Left ventricle myocardium inferior (tissue), 1 donor: ENCODE data around the gene TTLL12. TPM values are rescaled to one million over a fixed set of nuclear protein-coding genes. Genes with fewer than 3 reads are reported as not detected.

Experiments
- DNase-seq: peaks from one replicate; pipeline ENCODE4 v3.0.0-alpha.2; 2020
- H3K27ac ChIP-seq: fragments of 200-600 bp; replicated peaks from 2 replicates; pipeline ENCODE4 v1.8.0; 2021
- H3K27me3 ChIP-seq: fragments of 200-600 bp; 2 replicates; pipeline ENCODE4 v1.8.0; 2021; ENCODE audit warnings: low read depth
- H3K36me3 ChIP-seq: fragments of 200-600 bp; 2 replicates; pipeline ENCODE4 v1.8.0; 2021
- H3K4me1 ChIP-seq: fragments of 200-600 bp; 2 replicates; pipeline ENCODE4 v1.8.0; 2021
- H3K4me3 ChIP-seq: fragments of 200-600 bp; 2 replicates; pipeline ENCODE4 v1.8.0; 2021; ENCODE audit warnings: mild to moderate bottlenecking, moderate library complexity
- H3K9me3 ChIP-seq: fragments of 200-600 bp; replicated peaks from 2 replicates; pipeline ENCODE4 v1.8.0; 2021
- intact Hi-C: fragments of 100-400 bp; cut with micrococcal nuclease; formaldehyde crosslinking; loops from one replicate; pipeline ENCODE4 v1.11.0; 2022
- total RNA-seq: library from RNA; stranded (reverse); fragmentation: NEBNext Ultra II Directional; extraction: Animal tissue kit (Norgen Biotek cat#: 25700); gene quantifications from one replicate; pipeline ENCODE4 v1.2.1, GENCODE V29; 2021
- TF ChIP-seq, protein P1 (sequence below): fragments of 200-600 bp; IDR thresholded peaks from 2 replicates; pipeline ENCODE4 v1.8.0; 2021; ENCODE audit warnings: antibody characterized with exemption, mild to moderate bottlenecking, borderline replicate concordance
- donor health status: DM: no; HTN: yes; CAD: no; lungs with severe emphysema.

TTLL12 gene
- total RNA-seq, 1 donor from 2014 or later = 12.6 TPM

DNA sequence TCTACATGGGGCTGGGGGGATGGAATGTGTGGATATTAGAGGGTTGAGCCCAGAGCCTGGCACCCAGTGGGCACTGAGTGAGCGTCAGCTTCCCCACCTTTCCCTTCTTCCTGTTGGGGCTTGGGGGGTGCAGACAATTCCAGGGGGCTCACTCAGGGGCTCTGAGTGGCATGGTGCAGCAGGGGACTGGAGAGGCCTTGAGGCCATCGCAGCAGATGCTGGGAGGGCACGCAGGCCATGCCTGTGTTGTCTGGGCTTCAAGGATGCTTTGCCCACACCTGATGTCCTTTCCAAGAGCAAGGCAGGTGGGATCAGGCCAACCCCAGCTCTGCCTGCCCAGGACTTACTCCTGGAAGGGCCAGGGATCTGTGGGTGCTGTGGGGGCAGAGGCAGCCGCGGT is 11.2 kb upstream of the TTLL12 start:
- H3K27ac ChIP-seq = no peak overlapping the region
- TF ChIP-seq, protein P1, sequence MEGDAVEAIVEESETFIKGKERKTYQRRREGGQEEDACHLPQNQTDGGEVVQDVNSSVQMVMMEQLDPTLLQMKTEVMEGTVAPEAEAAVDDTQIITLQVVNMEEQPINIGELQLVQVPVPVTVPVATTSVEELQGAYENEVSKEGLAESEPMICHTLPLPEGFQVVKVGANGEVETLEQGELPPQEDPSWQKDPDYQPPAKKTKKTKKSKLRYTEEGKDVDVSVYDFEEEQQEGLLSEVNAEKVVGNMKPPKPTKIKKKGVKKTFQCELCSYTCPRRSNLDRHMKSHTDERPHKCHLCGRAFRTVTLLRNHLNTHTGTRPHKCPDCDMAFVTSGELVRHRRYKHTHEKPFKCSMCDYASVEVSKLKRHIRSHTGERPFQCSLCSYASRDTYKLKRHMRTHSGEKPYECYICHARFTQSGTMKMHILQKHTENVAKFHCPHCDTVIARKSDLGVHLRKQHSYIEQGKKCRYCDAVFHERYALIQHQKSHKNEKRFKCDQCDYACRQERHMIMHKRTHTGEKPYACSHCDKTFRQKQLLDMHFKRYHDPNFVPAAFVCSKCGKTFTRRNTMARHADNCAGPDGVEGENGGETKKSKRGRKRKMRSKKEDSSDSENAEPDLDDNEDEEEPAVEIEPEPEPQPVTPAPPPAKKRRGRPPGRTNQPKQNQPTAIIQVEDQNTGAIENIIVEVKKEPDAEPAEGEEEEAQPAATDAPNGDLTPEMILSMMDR = no peak
- H3K9me3 ChIP-seq = no peaks in the 10 kb centered on the region

DNA sequence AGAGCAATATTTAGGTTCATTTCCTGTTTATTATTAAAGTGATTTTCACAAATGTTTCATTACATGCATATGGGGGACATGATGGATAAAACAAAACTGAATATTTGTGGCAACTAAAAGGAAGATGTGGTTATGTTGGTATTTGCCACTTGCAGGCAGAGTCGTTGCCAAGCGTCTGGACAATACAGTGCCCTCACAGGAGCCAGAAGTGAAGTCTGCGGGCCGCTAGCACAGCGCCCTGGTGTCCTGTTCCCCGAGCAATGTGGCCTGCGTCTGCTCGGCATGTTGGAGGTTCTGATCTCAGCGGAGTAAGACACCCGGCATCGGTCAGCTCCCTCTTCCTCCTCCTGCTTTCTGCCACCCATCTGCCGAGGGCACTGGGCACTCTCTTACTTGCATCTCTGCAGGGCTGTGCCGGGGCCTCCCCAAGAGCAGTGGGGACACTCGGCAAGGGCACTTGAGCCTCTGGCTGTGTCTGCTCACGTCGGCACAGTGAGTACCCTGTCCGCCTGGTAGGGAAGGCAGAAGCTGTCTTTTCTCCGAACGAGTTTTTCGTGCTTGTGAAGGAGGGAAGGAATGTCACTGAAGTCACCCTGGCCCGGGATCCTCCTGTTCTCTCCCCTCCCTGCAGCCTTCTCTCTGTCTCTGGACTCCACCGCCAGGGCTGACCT is 10.5 kb upstream of the TTLL12 start:
- Histone ChIP-seq H3K9me3 (no peaks in the 10 kb centered on the region), H3K36me3 (no peaks in the 10 kb centered on the region), H3K4me3 (no peak overlapping the region), H3K27me3 (peaks cover 19% of the 10 kb centered on the region), H3K4me1 (peaks cover 4% of the 10 kb centered on the region), H3K27ac (peak overlapping the region; percentile 12)
- no peak for DNase-seq
- TF ChIP-seq, protein P1 = no peak
- intact Hi-C loops = no loop called here

More for the DNA sequence above, 11.2 kb upstream of the TTLL12 start:
- no peak overlapping the region for H3K4me3 ChIP-seq
- no peak for DNase-seq
- no peaks in the 10 kb centered on the region for H3K36me3 ChIP-seq
- H3K27me3 ChIP-seq = peaks cover 19% of the 10 kb centered on the region
- intact Hi-C loops = no loop called here
- peaks cover 4% of the 10 kb centered on the region for H3K4me1 ChIP-seq

DNA sequence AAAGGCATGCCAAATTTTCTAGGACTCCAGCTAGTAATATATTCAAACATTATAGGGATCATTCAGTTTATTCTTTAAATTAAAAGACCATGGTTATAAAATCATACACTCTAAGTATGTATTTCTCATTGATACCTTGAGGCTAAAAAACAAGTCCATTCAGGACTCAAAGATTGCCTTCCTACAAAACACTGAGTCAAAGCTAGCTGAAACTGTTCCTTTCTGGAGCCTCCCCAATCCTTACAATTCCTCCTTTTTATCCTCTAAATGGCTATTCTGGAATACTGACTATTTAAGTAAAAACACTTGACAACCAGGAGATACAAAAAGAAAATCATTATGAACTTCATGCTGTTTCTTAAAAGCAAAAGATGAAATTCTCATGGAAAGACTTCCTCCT is 4.9 kb upstream of the TTLL12 start:
- Histone ChIP-seq H3K4me1 (peaks cover 6% of the 10 kb centered on the region), H3K27me3 (no peaks in the 10 kb centered on the region), H3K4me3 (no peak overlapping the region), H3K27ac (no peak overlapping the region), H3K36me3 (no peaks in the 10 kb centered on the region), H3K9me3 (no peaks in the 10 kb centered on the region)
- no peak for DNase-seq
- TF ChIP-seq, protein P1 = no peak
- intact Hi-C loops = no loop called here

- Histone ChIP-seq H3K27ac (no peak overlapping the region), H3K4me1 (peaks cover 27% of the 10 kb centered on the region), H3K36me3 (no peaks in the 10 kb centered on the region), H3K27me3 (no peaks in the 10 kb centered on the region), H3K4me3 (no peak overlapping the region), H3K9me3 (no peaks in the 10 kb centered on the region)
- intact Hi-C loops = no loop called here
- TF ChIP-seq, protein P1 = no peak
- DNase-seq = no peak
Measured at GRCh38 chr22:43188829-43189545, 2.1 kb upstream of the TTLL12 start.

- Histone ChIP-seq H3K4me1 (peaks cover 27% of the 10 kb centered on the region), H3K36me3 (peaks cover 3% of the 10 kb centered on the region), H3K4me3 (peak overlapping the region; percentile 81), H3K27me3 (no peaks in the 10 kb centered on the region), H3K9me3 (no peaks in the 10 kb centered on the region), H3K27ac (peak overlapping the region; percentile 96)
- DNase-seq = peak; percentile 96
- intact Hi-C loops = no loop called here
- TF ChIP-seq, protein P1 = peak; percentile 76
Measured at GRCh38 chr22:43187171-43188099, 501 bp upstream of the TTLL12 start.
